IMR-90 (cell line): ENCODE measurements around the gene SAMD4B. TPM values are rescaled to one million over a fixed set of nuclear protein-coding genes. Genes with fewer than 3 reads are reported as not detected.

Source experiments
- ATAC-seq: fragments of 200-7000 bp; cut with Tn5 transposase; 2 replicates; pipeline ENCODE4 v1.9.1; 2020; ENCODE audit warnings: low read depth, mild to moderate bottlenecking, moderate library complexity
- BruUV-seq: library from RNA; stranded (reverse); fragments of 400-500 nt; replicated peaks from 2 replicates; lab custom pipeline; 2021; lab: Mats Ljungman, UMichigan
- CTCF ChIA-PET: fragments of 300-600 bp; formaldehyde crosslinking; extraction: SDS; loops from one replicate; lab custom pipeline; 2021; ENCODE audit warnings: antibody characterized with exemption; lab: Yijun Ruan, JAX
- POLR2A ChIA-PET: fragments of 300-600 bp; sonication (Branson Sonifier 250); formaldehyde crosslinking; loops from one replicate; lab custom pipeline; 2022; ENCODE audit warnings: antibody characterized with exemption; ENCODE audit not compliant: unreplicated experiment; lab: Charles Lee
- DNase-seq: peaks from one replicate; pipeline ENCODE4 v3.0.0; 2013
- H2AFZ ChIP-seq: replicated peaks from 2 replicates; pipeline ENCODE3; 2013; ENCODE audit warnings: low read length, mild to moderate bottlenecking; ENCODE audit not compliant: poor library complexity
- H2AK5ac ChIP-seq: 2 replicates; pipeline ENCODE4 v1.6.1; 2013; ENCODE audit warnings: low read depth, low read length, inconsistent platforms
- H2AK9ac ChIP-seq: replicated peaks from 2 replicates; pipeline ENCODE3; 2013; ENCODE audit warnings: mild to moderate bottlenecking, low read depth, low read length, moderate library complexity; ENCODE audit not compliant: poor library complexity
- H2BK120ac ChIP-seq: 2 replicates; pipeline ENCODE4 v1.6.1; 2013; ENCODE audit warnings: low read depth, low read length, inconsistent platforms
- H2BK15ac ChIP-seq: 3 replicates; pipeline ENCODE4 v1.6.1; 2013; ENCODE audit warnings: low read depth, low read length, inconsistent platforms
- H2BK20ac ChIP-seq: 2 replicates; pipeline ENCODE4 v1.6.1; 2013; ENCODE audit warnings: low read depth, mild to moderate bottlenecking, inconsistent platforms, low read length, moderate library complexity
- H2BK5ac ChIP-seq: 2 replicates; pipeline ENCODE4 v1.6.1; 2013; ENCODE audit warnings: mild to moderate bottlenecking, low read depth, low read length, inconsistent platforms; ENCODE audit not compliant: poor library complexity, severe bottlenecking
- H3K14ac ChIP-seq: replicated peaks from 2 replicates; pipeline ENCODE4 v1.6.1; 2013; ENCODE audit warnings: low read depth, low read length, inconsistent platforms
- H3K18ac ChIP-seq: 2 replicates; pipeline ENCODE4 v1.6.1; 2013; ENCODE audit warnings: low read depth, low read length, control low read depth
- H3K23ac ChIP-seq: 2 replicates; pipeline ENCODE4 v1.6.1; 2013; ENCODE audit warnings: low read depth, low read length, inconsistent platforms
- H3K27ac ChIP-seq: 2 replicates; pipeline ENCODE4 v1.5.1; 2013; ENCODE audit warnings: mild to moderate bottlenecking, control low read depth, low read length; ENCODE audit not compliant: insufficient read depth
- H3K27me3 ChIP-seq: 2 replicates; pipeline ENCODE4 v1.6.1; 2013; ENCODE audit warnings: low read length; ENCODE audit not compliant: control insufficient read depth, insufficient read depth
- H3K36me3 ChIP-seq: 2 replicates; pipeline ENCODE4 v1.6.1; 2013; ENCODE audit warnings: low read length, mixed read lengths; ENCODE audit not compliant: control insufficient read depth, insufficient read depth
- H3K4ac ChIP-seq: 2 replicates; pipeline ENCODE4 v1.6.1; 2013; ENCODE audit warnings: low read depth, low read length, inconsistent platforms
- H3K4me1 ChIP-seq: 2 replicates; pipeline ENCODE4 v1.6.1; 2013; ENCODE audit warnings: low read length, mixed read lengths; ENCODE audit not compliant: control insufficient read depth, insufficient read depth
- H3K4me2 ChIP-seq: 2 replicates; pipeline ENCODE4 v1.6.1; 2013; ENCODE audit warnings: low read depth, mild to moderate bottlenecking, control low read depth, low read length, moderate library complexity
- H3K4me3 ChIP-seq: 2 replicates; pipeline ENCODE4 v1.5.1; 2013; ENCODE audit warnings: low read depth, mild to moderate bottlenecking, control low read depth, low read length, moderate library complexity; ENCODE audit not compliant: insufficient read depth
- H3K56ac ChIP-seq: 2 replicates; pipeline ENCODE4 v1.6.1; 2013; ENCODE audit warnings: low read length, inconsistent platforms; ENCODE audit not compliant: insufficient read depth; ENCODE audit errors: extremely low read depth
- H3K79me1 ChIP-seq, 2 experiments: 2 replicates each; pipeline ENCODE4 v1.6.1; 2013; ENCODE audit warnings: low read length in 2 of 2, inconsistent platforms in 1 of 2, low read depth in 1 of 2
- H3K9ac ChIP-seq: 2 replicates; pipeline ENCODE4 v1.6.1; 2013; ENCODE audit warnings: low read depth, low read length, control low read depth
- H3K9me1 ChIP-seq: 2 replicates; pipeline ENCODE4 v1.6.1; 2013; ENCODE audit warnings: low read length, inconsistent platforms; ENCODE audit not compliant: insufficient read depth
- H3K9me3 ChIP-seq: 2 replicates; pipeline ENCODE4 v1.6.1; 2013; ENCODE audit warnings: low read length; ENCODE audit not compliant: control insufficient read depth, insufficient read depth
- H4K20me1 ChIP-seq: 2 replicates; pipeline ENCODE4 v1.6.1; 2013; ENCODE audit warnings: low read length, inconsistent platforms; ENCODE audit not compliant: insufficient read depth
- H4K5ac ChIP-seq: 2 replicates; pipeline ENCODE4 v1.6.1; 2013; ENCODE audit warnings: mild to moderate bottlenecking, low read depth, low read length, control low read depth
- H4K8ac ChIP-seq, 2 experiments: 2 replicates each; pipeline ENCODE4 v1.6.1; 2013; ENCODE audit warnings: low read depth in 2 of 2, low read length in 2 of 2, control low read depth in 1 of 2, inconsistent platforms in 1 of 2
- H4K91ac ChIP-seq: 2 replicates; pipeline ENCODE4 v1.6.1; 2013; ENCODE audit warnings: low read depth, low read length, inconsistent platforms; ENCODE audit not compliant: insufficient read depth
- CEBPB ChIP-seq: IDR thresholded peaks from 2 replicates; pipeline ENCODE4 v1.6.1; 2012; ENCODE audit warnings: low read depth, low read length, improper control_type of control experiment
- CTCF ChIP-seq: conservative IDR thresholded peaks from 2 replicates; pipeline ENCODE4 v1.5.1; 2012; ENCODE audit warnings: mild to moderate bottlenecking, low read depth, low read length, improper control_type of control experiment
- FOS ChIP-seq: fragments of 150-350 bp; IDR thresholded peaks from 2 replicates; pipeline ENCODE4 v1.6.1; 2016; ENCODE audit warnings: low read depth, low read length
- RAD21 ChIP-seq: IDR thresholded peaks from 2 replicates; pipeline ENCODE4 v1.6.1; 2012; ENCODE audit warnings: low read length, improper control_type of control experiment
- USF2 ChIP-seq: fragments of 150-350 bp; IDR thresholded peaks from 2 replicates; pipeline ENCODE4 v1.6.1; 2017; ENCODE audit warnings: mild to moderate bottlenecking, antibody characterized with exemption, low read length, low read depth
- WGBS, 2 experiments: methylation state at CpG; one replicate each; pipeline versions ENCODE4 v1.1.5 to v1.1.7; 2013; ENCODE audit warnings: missing lambda C conversion rate in 2 of 2; ENCODE audit not compliant: insufficient read length in 1 of 2; ENCODE audit errors: extremely low coverage in 2 of 2; 5-methylcytosine and 5-hydroxymethylcytosine counted together
- dilution Hi-C: fragments of 300-500 bp; cut with HindIII; formaldehyde crosslinking; loops from one replicate; pipeline ENCODE4 v1.14.3; 2018; ENCODE audit warnings: low sequenced_read_pairs; ENCODE audit not compliant: unreplicated experiment
- in situ Hi-C: fragments of 300-500 bp; cut with MboI; formaldehyde crosslinking; loops from 3 replicates; pipeline ENCODE4 v1.14.3; 2019; ENCODE audit warnings: low sequenced_read_pairs, inconsistent platforms, mixed read lengths
- intact Hi-C: fragments of 100-400 bp; cut with micrococcal nuclease; formaldehyde crosslinking; loops from 2 replicates; pipeline ENCODE4 v1.10.0; 2022
- polyA plus RNA-seq, 3 experiments: library from polyadenylated mRNA; depleted of rRNA; stranded (reverse); fragments of >200 nt; gene quantifications; 2 replicates each; pipeline ENCODE4 v1.2.3, GENCODE V29; 2012; ENCODE audit warnings: low replicate concordance in 1 of 3
- total RNA-seq: library from RNA; depleted of rRNA; stranded (reverse); fragments of >200 nt; gene quantifications from 2 replicates; pipeline ENCODE4 v1.2.3, GENCODE V29; 2012

Gene SAMD4B
- total and polyA plus RNA-seq, 2 of the 4 experiments (the other 2 are of a cell fraction): 18.3 to 97.2 TPM

- intact Hi-C loops: no loop called here
- no peak overlapping the region; the same call in 1 of the 2 replicates for H3K4me3 ChIP-seq
- in situ Hi-C loops: no loop called here
- no peaks in the 10 kb centered on the region; the same call in 1 of the 2 replicates for H3K4me1 ChIP-seq
- no peak overlapping the region for H2BK15ac ChIP-seq
- POLR2A ChIA-PET: no interaction called here
- H4K91ac ChIP-seq: no peak overlapping the region
- WGBS, 2 experiments: 2% methylated on average over 38 of the region's 71 CpGs; no CpG with 5 or more reads in 1 of the 2 experiments
- no peak overlapping the region for H3K14ac ChIP-seq
- H2BK120ac ChIP-seq: no peak overlapping the region
- H4K5ac ChIP-seq: no peak overlapping the region
- H3K36me3 ChIP-seq: no peaks in the 10 kb centered on the region
- no peak overlapping the region for H2BK20ac ChIP-seq
- DNase-seq (no peak), ATAC-seq (peak; percentile 72)
- no peak overlapping the region for H2AK9ac ChIP-seq
- H4K8ac ChIP-seq: no peak overlapping the region
- H3K56ac ChIP-seq: no peak overlapping the region
- peak overlapping the region; percentile 53 for H2AFZ ChIP-seq
- H3K18ac ChIP-seq: no peak overlapping the region
- no peak overlapping the region for H3K27ac ChIP-seq
- no peak overlapping the region for H2BK5ac ChIP-seq
- H3K23ac ChIP-seq: no peak overlapping the region
- no TSS peak for BruUV-seq
- H3K9me3 ChIP-seq: peaks cover 8% of the 10 kb centered on the region
- H3K4ac ChIP-seq: no peak overlapping the region
- H4K20me1 ChIP-seq: no peaks in the 10 kb centered on the region; the same call in 1 of the 2 replicates
- TF ChIP-seq FOS: no peak
- no peak for TF ChIP-seq CEBPB
- TF ChIP-seq USF2: no peak
- TF ChIP-seq RAD21: no peak
- TF ChIP-seq CTCF: no peak
- H3K4me2 ChIP-seq: no peak overlapping the region; the same call in 1 of the 2 replicates
- H3K9me1 ChIP-seq: no peaks in the 10 kb centered on the region; the same call in 1 of the 2 replicates
- CTCF ChIA-PET: no interaction called here
- no peaks in the 10 kb centered on the region for H3K79me1 ChIP-seq
- no peak overlapping the region for H3K9ac ChIP-seq
- dilution Hi-C loops: no loop called here
- H2AK5ac ChIP-seq: no peak overlapping the region
- peaks cover 63% of the 10 kb centered on the region for H3K27me3 ChIP-seq
These were observed 35.0 kb upstream of the SAMD4B start for GRCh38 chr19:39307046-39307821.
